NT2/D1 (cell line): ENCODE results near the gene SREBF1.

Experiments used
- YY1 ChIP-seq: IDR thresholded peaks from 2 replicates; pipeline ENCODE4 v1.6.1; 2011; ENCODE audit not compliant: insufficient read length, insufficient read depth
- ZNF274 ChIP-seq: IDR thresholded peaks from 2 replicates; pipeline ENCODE4 v1.6.1; 2011; ENCODE audit warnings: mild to moderate bottlenecking, low read depth, low read length

- TF ChIP-seq YY1, result no peak
- TF ChIP-seq ZNF274, result no peak
Measured at GRCh38 chr17:17824783-17825614, 11.8 kb downstream of the SREBF1 start.
